Vagina (tissue), 2 donors: Measurements from ENCODE around the gene TEAD2. TPM values are rescaled to one million over a fixed set of nuclear protein-coding genes. Genes with fewer than 3 reads are reported as not detected.

ENCODE experiments used
- DNase-seq, 2 donors: peaks; one replicate each; pipeline ENCODE4 v3.0.0-alpha.2; 2017; ENCODE audit errors: extremely low spot score in 2 of 2
- H3K27ac ChIP-seq: fragments of 200-600 bp; sonication (generic); one replicate; pipeline ENCODE4 v1.5.1; 2019
- H3K27me3 ChIP-seq: fragments of 200-600 bp; sonication (generic); one replicate; pipeline ENCODE4 v1.5.1; 2019
- H3K36me3 ChIP-seq, 2 donors: fragments of 200-600 bp; sonication (generic); one replicate each; pipeline ENCODE4 v1.5.1; 2017 to 2019
- H3K4me1 ChIP-seq: fragments of 200-600 bp; sonication (generic); one replicate; pipeline ENCODE4 v1.5.1; 2019
- H3K4me3 ChIP-seq, 2 donors: fragments of 200-600 bp; sonication (generic); 1 replicate in 1 of 2; 2 replicates in 1 of 2; pipeline ENCODE4 v1.5.1; 2016 to 2019
- H3K9me3 ChIP-seq: fragments of 200-600 bp; sonication (generic); one replicate; pipeline ENCODE4 v1.5.1; 2019
- POLR2A ChIP-seq, 2 donors: fragments of 450-650 bp; IDR thresholded peaks; one replicate each; pipeline ENCODE4 v1.6.1; 2017; ENCODE audit warnings: antibody characterized with exemption in 2 of 2, mild to moderate bottlenecking in 2 of 2, moderate library complexity in 2 of 2
- POLR2AphosphoS5 ChIP-seq, 2 donors: sonication (generic); formaldehyde crosslinking; IDR thresholded peaks; one replicate each; pipeline ENCODE4 v1.9.0; 2017; ENCODE audit warnings: antibody characterized with exemption in 2 of 2, mild to moderate bottlenecking in 2 of 2, low read depth in 1 of 2; ENCODE audit not compliant: insufficient read depth in 1 of 2
- intact Hi-C: fragments of 100-400 bp; cut with DNase I; formaldehyde crosslinking; loops from one replicate; pipeline ENCODE4 v1.15.1; 2023
- total RNA-seq: library from RNA; depleted of rRNA; stranded (reverse); fragments of >200 nt; gene quantifications from one replicate; pipeline ENCODE4 v1.2.3, GENCODE V29; 2016
- TF ChIP-seq, protein P1 (sequence below), 3 experiments: fragments of 450-650 bp in 2 of 3; fragments of 200-600 bp in 1 of 3; sonication (generic) in 1 of 3; IDR thresholded peaks; one replicate each; pipeline ENCODE4 v1.5.1; 2017 to 2019; ENCODE audit warnings: antibody characterized with exemption in 3 of 3, mild to moderate bottlenecking in 2 of 3, moderate library complexity in 2 of 3

TEAD2 gene
- total RNA-seq, 1 donor from 2014 or later = 20.4 TPM

DNA sequence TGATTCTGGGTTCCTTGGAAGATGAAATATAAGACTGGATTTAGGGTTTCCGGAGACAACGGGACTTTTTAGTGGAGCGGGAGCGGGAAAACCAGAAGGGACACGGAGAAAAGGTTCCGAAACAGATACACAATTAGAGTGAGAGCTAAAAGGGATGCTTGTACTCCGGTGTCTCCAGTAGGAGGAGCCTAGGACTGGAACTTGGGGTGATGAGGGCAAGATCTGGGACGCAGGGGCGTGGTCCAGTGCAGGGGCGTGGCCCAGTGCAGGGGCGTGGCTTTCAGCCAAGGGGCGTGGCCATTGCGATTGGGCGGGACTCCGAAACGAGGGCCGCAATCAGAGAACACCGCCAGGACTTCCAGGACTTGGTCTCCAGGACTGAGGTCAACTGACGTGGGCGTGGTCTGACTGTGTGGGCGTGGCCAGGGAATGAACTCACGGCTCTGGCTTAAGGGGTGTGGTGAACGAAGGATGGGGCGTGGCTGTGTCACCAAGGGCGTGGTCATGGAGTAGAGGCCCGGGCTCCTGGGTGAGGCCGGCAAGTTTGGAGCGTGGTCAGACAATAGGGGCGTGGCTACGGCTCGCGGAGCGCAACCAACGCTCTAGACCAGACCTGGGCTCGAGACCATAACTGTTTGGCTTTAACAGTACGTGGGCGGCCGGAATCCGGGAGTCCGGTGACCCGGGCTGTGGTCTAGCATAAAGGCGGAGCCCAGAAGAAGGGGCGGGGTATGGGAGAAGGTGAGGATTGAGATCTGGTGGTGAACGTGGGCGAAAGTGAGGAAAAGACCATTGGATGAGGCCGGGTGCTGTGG, 1.3 kb upstream of the TEAD2 start, which contains the start of gene DKKL1:
Gene DKKL1 (plus strand): TSS at position 610 of the 815 bp plus-strand sequence. CDS start 122 bp downstream, at position 732.
- H3K27me3 ChIP-seq = no peaks in the 10 kb centered on the region
- intact Hi-C loops = loop anchor here (10.0 kb wide), 1 partner anchor 81 kb away; the partner anchor contains the start of gene SLC17A7
- peak in 1 of 2 donors; percentile 100 for DNase-seq
- H3K4me3 ChIP-seq = peak within 1 kb of the TSS; percentile 70 to 98
- peaks cover 28% of the 10 kb centered on the region for H3K4me1 ChIP-seq
- TF ChIP-seq POLR2AphosphoS5 (IDR thresholded peaks at IDR 0.05; ENCODE audit: insufficient read depth in 1 of 2, low read depth in 1 of 2) (peak; percentile 88 to 89), POLR2A (IDR thresholded peaks at IDR 0.05) (peak in 1 of 2 donors; percentile 82)
- TF ChIP-seq, protein P1, sequence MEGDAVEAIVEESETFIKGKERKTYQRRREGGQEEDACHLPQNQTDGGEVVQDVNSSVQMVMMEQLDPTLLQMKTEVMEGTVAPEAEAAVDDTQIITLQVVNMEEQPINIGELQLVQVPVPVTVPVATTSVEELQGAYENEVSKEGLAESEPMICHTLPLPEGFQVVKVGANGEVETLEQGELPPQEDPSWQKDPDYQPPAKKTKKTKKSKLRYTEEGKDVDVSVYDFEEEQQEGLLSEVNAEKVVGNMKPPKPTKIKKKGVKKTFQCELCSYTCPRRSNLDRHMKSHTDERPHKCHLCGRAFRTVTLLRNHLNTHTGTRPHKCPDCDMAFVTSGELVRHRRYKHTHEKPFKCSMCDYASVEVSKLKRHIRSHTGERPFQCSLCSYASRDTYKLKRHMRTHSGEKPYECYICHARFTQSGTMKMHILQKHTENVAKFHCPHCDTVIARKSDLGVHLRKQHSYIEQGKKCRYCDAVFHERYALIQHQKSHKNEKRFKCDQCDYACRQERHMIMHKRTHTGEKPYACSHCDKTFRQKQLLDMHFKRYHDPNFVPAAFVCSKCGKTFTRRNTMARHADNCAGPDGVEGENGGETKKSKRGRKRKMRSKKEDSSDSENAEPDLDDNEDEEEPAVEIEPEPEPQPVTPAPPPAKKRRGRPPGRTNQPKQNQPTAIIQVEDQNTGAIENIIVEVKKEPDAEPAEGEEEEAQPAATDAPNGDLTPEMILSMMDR (IDR thresholded peaks at IDR 0.05) = peak in 1 of 3 experiments; percentile 10
- peak within 1 kb of the TSS; percentile 95 for H3K27ac ChIP-seq
- H3K36me3 ChIP-seq = peaks cover 0 to 8% of the 10 kb centered on the region in 2 donors
- H3K9me3 ChIP-seq = no peaks in the 10 kb centered on the region

- DNase-seq = no peak
- Histone ChIP-seq H3K27ac (peak overlapping the region; percentile 95), H3K36me3 (peaks cover 0 to 8% of the 10 kb centered on the region in 2 donors), H3K9me3 (no peaks in the 10 kb centered on the region), H3K4me1 (peaks cover 29% of the 10 kb centered on the region), H3K4me3 (peak overlapping the region; percentile 41 to 70), H3K27me3 (no peaks in the 10 kb centered on the region)
- TF ChIP-seq POLR2AphosphoS5 (IDR thresholded peaks at IDR 0.05; ENCODE audit: insufficient read depth in 1 of 2, low read depth in 1 of 2) = no peak
- no peak for TF ChIP-seq POLR2A (IDR thresholded peaks at IDR 0.05)
- TF ChIP-seq, protein P1 (IDR thresholded peaks at IDR 0.05) = no peak
- intact Hi-C loops = loop anchor here (10.0 kb wide), 1 partner anchor 82 kb away; the partner anchor contains the start of gene SLC17A7
Measured at GRCh38 chr19:49362929-49363267, 682 bp upstream of the TEAD2 start.

DNA sequence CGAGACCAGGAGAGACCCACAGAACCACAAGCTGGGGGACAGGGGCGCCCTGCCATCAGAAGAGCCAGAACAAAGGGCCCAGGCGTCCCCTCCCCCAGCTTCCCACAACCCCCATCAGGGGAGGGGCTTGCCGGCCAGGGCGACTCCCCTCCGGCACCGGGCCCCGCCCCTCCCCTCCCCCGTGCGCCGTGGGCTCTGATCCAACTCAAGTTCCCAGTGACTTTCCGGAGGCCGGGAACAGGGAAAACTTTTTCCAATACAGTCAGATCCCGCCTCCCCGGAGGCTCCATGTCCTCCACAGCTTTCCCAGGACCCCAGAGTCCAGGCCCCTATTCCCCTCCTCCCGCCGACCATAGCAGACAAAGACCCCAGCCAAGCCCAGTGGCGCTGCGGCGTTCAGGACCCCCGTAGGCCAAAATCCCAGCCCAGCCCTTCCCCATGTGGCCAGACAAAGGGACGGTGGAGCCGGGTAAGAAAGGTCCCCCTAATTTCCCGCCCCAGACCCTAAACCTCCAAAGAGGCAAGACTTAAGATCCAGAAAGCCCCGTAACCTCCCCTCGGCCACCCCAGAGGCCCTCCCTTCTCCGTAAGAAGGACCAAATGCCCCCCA, 673 bp downstream of the TEAD2 start:
- H3K9me3 ChIP-seq = no peaks in the 10 kb centered on the region
- H3K27me3 ChIP-seq = no peaks in the 10 kb centered on the region
- H3K4me1 ChIP-seq = peaks cover 41% of the 10 kb centered on the region
- H3K36me3 ChIP-seq = peaks cover 0 to 14% of the 10 kb centered on the region in 2 donors
- no peak for DNase-seq
- peak overlapping the region; percentile 95 for H3K27ac ChIP-seq
- peak; percentile 56 to 75 for TF ChIP-seq POLR2AphosphoS5 (IDR thresholded peaks at IDR 0.05; ENCODE audit: insufficient read depth in 1 of 2, low read depth in 1 of 2)
- TF ChIP-seq POLR2A (IDR thresholded peaks at IDR 0.05) = peak in 1 of 2 donors; percentile 64
- TF ChIP-seq, protein P1 (IDR thresholded peaks at IDR 0.05) = no peak
- peak overlapping the region; percentile 70 to 98 for H3K4me3 ChIP-seq
- intact Hi-C loops = loop anchor here (10.0 kb wide), 1 partner anchor 83 kb away; the partner anchor contains the start of gene SLC17A7

DNA sequence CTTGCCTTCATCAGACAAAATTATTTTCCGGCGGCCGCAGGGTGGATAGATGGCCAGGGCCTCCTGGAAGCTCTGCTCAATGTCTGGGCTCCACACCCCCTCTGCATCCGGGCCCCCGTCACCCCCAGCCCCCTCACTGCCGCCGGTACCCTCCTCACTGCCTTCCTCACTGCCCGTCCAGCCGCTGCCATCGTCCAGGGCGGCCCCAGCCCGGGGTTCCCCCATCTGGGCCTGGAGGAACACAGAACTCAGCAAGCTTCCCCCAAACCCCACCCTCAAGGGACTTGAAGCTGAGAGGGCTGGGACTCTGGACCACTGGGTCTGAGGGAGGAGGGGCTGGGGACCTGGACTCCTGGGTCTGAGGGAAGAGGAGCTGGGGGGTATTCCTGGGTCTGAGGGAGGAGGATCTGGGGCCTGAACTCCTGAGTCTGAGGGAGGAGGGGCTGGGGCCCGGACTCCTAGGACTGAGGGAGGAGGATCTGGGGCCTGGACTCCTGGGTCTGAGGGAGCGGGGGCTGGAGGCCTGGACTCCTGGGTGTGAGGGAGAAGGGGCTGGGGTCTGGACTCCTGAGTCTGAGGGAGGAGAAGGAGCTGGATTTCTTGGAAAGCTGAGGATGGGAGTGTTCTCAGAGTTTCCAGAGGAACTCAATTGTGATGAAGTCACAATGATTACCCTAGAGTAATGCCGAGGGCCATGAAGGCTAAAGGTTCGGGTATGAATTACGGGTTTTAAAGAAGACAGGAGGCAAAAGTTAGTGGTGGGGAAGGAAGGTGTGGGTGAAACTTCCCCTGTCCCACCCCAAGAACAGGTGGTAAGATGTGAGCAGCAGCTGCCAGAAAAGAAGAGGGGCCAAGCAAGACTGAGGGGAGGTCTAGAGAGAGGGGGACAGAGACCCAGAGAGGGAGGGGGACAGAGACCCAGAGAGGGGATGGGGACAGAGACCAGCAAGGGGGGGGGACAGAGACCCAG, 2.1 kb downstream of the TEAD2 start:
- H3K4me3 ChIP-seq = peak overlapping the region in 1 of 2 donors; percentile 70
- no peaks in the 10 kb centered on the region for H3K9me3 ChIP-seq
- intact Hi-C loops = loop anchor here (10.0 kb wide), 1 partner anchor 85 kb away; the partner anchor contains the start of gene SLC17A7
- peaks cover 0 to 22% of the 10 kb centered on the region in 2 donors for H3K36me3 ChIP-seq
- no peak for TF ChIP-seq POLR2A (IDR thresholded peaks at IDR 0.05)
- no peak for TF ChIP-seq POLR2AphosphoS5 (IDR thresholded peaks at IDR 0.05; ENCODE audit: insufficient read depth in 1 of 2, low read depth in 1 of 2)
- TF ChIP-seq, protein P1 (IDR thresholded peaks at IDR 0.05) = no peak
- no peak for DNase-seq
- H3K27ac ChIP-seq = peak overlapping the region; percentile 95
- peaks cover 45% of the 10 kb centered on the region for H3K4me1 ChIP-seq
- no peaks in the 10 kb centered on the region for H3K27me3 ChIP-seq
